ENCODE measurements around the gene PPFIA3. TPM values are rescaled to one million over a fixed set of nuclear protein-coding genes. Genes with fewer than 3 reads are reported as not detected.
A peak's percentile ranks its signal among the peaks of the same experiment; 100 is the strongest.
"Not testable (repeated sequence)": the region's sequence is repeated elsewhere in the genome, so short reads cannot be mapped to it uniquely, and the experiment has no call there.

The PPFIA3 gene
- polyA plus RNA-seq, 6 donors from 2014 or later, result 0.23 to 0.26 TPM; not detected in 4

DNA sequence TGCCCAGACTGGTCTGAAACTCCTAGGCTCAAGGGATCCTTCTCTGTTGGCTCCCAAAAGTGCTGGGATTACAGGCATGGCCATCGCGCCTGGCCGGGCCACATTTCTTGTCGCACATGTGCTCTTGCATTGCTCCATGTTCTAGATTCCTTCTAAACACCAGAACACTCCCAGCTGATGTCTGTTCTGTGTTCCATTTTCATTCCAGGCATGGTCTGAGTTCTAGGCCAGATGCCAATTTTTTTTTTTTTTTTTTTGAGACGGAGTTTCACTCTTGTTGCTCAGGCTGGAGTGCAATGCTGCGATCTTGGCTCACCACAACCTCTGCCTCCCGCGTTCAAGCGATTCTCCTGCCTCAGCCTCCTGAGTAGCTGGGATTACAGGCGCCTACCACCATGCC, 2.5 kb downstream of the PPFIA3 start:
- H3K4me3 Mint-ChIP-seq, result peak overlapping the region in 1 of 8 donors; percentile 55
- peaks cover 8 to 10% (median 8%) of the 10 kb centered on the region in 3 donors for H3K27me3 Mint-ChIP-seq
- not testable (repeated sequence) for H3K9me3 Mint-ChIP-seq; DNase-seq; H3K27ac Mint-ChIP-seq; ATAC-seq (ENCODE audit: low read depth in 2 of 2); H3K36me3 Mint-ChIP-seq
- peaks cover 23 to 26% (median 25%) of the 10 kb centered on the region in 3 donors for H3K4me1 Mint-ChIP-seq

- Mint-ChIP-seq H3K27me3 (peaks cover 8 to 12% (median 10%) of the 10 kb centered on the region in 3 donors), H3K4me1 (peaks cover 15 to 18% (median 17%) of the 10 kb centered on the region in 3 donors), H3K4me3 (peak overlapping the region in 1 of 8 donors; percentile 21)
- H3K9me3 Mint-ChIP-seq; ATAC-seq (ENCODE audit: low read depth in 2 of 2); H3K36me3 Mint-ChIP-seq; DNase-seq; H3K27ac Mint-ChIP-seq: not testable (repeated sequence)
These were observed 3.9 kb downstream of the PPFIA3 start for GRCh38 chr19:49123285-49123684.

- ATAC-seq (ENCODE audit: low read depth in 2 of 2), result no peak
- H3K36me3 Mint-ChIP-seq, result no peaks in the 10 kb centered on the region
- peaks cover 21 to 28% (median 25%) of the 10 kb centered on the region in 3 donors for H3K4me1 Mint-ChIP-seq
- DNase-seq, result no peak
- peaks cover 8 to 25% (median 12%) of the 10 kb centered on the region in 3 donors for H3K27me3 Mint-ChIP-seq
- H3K27ac Mint-ChIP-seq, result no peak overlapping the region
- H3K9me3 Mint-ChIP-seq, result peaks cover 0 to 7% (median 0%) of the 10 kb centered on the region in 7 donors
- H3K4me3 Mint-ChIP-seq, result peak overlapping the region in 2 of 8 donors; percentile 57 to 69
These were observed 5.8 kb downstream of the PPFIA3 start for GRCh38 chr19:49125025-49125731.

GRCh38 chr19:49126575-49126974, 7.2 kb downstream of the PPFIA3 start:
- Mint-ChIP-seq H3K4me1 (peaks cover 13 to 18% (median 18%) of the 10 kb centered on the region in 3 donors), H3K36me3 (no peaks in the 10 kb centered on the region), H3K27me3 (peaks cover 4 to 15% (median 4%) of the 10 kb centered on the region in 3 donors), H3K4me3 (peak overlapping the region in 4 of 8 donors; percentile 1 to 51 (median 20)), H3K9me3 (peaks cover 0 to 7% (median 0%) of the 10 kb centered on the region in 7 donors), H3K27ac (peak overlapping the region in 1 of 6 donors; percentile 54)
- ATAC-seq (ENCODE audit: low read depth in 2 of 2), result no peak
- DNase-seq, result no peak

DNA sequence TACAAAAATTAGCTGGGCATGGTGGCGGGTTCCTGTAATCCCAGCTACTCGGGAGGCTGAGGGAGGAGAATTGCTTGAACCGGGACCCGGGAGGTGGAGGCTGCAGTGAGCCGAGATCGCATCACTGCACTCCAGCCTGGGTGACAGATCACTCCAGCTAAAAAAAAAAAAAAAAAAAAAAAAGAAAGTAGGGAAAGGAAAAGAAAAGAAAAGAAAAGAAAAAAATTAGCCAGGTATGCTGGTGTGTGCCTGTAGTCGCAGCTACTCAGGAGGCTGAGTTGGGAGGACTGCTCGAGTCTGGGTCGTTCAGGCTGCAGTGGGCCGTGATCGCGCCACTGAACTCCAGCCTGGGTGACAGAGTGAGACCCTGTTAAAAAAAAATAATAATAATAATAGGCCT, 7.9 kb downstream of the PPFIA3 start:
- peak overlapping the region in 5 of 8 donors; percentile 30 to 87 (median 33) for H3K4me3 Mint-ChIP-seq
- not testable (repeated sequence) for DNase-seq; H3K36me3 Mint-ChIP-seq; ATAC-seq (ENCODE audit: low read depth in 2 of 2); H3K27ac Mint-ChIP-seq; H3K9me3 Mint-ChIP-seq
- peaks cover 3 to 15% (median 4%) of the 10 kb centered on the region in 3 donors for H3K27me3 Mint-ChIP-seq
- peaks cover 13 to 18% (median 18%) of the 10 kb centered on the region in 3 donors for H3K4me1 Mint-ChIP-seq

GRCh38 chr19:49127674-49128544, 8.6 kb downstream of the PPFIA3 start:
- peaks cover 0 to 15% (median 9%) of the 10 kb centered on the region in 3 donors for H3K27me3 Mint-ChIP-seq
- peaks cover 0 to 8% (median 0%) of the 10 kb centered on the region in 7 donors for H3K9me3 Mint-ChIP-seq
- H3K36me3 Mint-ChIP-seq, result no peaks in the 10 kb centered on the region
- peaks cover 17 to 21% (median 18%) of the 10 kb centered on the region in 3 donors for H3K4me1 Mint-ChIP-seq
- peak; percentile 90 for DNase-seq
- H3K27ac Mint-ChIP-seq, result peak overlapping the region; percentile 17 to 94 (median 88)
- peak overlapping the region; percentile 75 to 92 (median 88) for H3K4me3 Mint-ChIP-seq
- ATAC-seq (ENCODE audit: low read depth in 2 of 2), result peak; percentile 89 to 90

DNA sequence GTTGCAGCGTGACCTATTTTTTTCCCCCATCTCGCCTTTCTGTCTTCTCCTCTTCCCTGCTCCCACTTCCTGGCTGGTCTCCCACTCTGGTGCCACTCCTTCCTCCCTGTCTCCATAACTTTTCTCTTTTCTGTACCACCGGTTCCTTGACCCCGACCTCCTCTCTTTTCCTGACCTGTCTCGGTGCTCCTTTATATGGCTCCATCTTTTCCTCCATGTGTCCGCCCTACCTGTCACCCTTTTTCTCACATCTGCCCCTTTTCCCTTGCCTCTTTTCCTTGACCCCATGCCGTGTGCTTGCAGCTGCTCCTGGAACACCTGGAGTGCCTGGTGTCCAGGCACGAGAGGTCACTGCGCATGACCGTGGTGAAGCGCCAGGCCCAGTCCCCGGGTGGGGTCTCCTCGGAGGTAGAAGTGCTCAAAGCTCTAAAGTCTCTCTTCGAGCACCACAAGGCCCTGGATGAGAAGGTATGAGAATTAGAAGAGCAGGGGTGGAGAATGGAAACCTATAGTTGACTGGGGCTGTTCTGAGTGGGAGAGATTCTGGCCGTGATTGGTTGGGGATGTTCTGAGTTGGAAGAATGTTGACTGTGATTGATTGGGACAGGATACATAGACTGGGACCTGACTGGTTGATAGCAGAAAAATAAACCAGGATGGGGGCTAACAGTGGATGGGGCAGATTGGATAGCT, 9.3 kb downstream of the PPFIA3 start:
- H3K4me3 Mint-ChIP-seq, result peak overlapping the region in 7 of 8 donors; percentile 72 to 91 (median 87)
- no peak for ATAC-seq (ENCODE audit: low read depth in 2 of 2)
- DNase-seq, result no peak
- H3K36me3 Mint-ChIP-seq, result no peaks in the 10 kb centered on the region
- peaks cover 21 to 29% (median 23%) of the 10 kb centered on the region in 3 donors for H3K4me1 Mint-ChIP-seq
- H3K27ac Mint-ChIP-seq, result peak overlapping the region in 4 of 6 donors; percentile 17 to 94 (median 80)
- peaks cover 0 to 8% (median 0%) of the 10 kb centered on the region in 7 donors for H3K9me3 Mint-ChIP-seq
- peaks cover 0 to 20% (median 17%) of the 10 kb centered on the region in 3 donors for H3K27me3 Mint-ChIP-seq

- peaks cover 0 to 25% (median 22%) of the 10 kb centered on the region in 3 donors for H3K27me3 Mint-ChIP-seq
- no peak for ATAC-seq (ENCODE audit: low read depth in 2 of 2)
- H3K4me3 Mint-ChIP-seq, result peak overlapping the region in 5 of 8 donors; percentile 3 to 91 (median 79)
- H3K4me1 Mint-ChIP-seq, result peaks cover 23 to 33% (median 28%) of the 10 kb centered on the region in 3 donors
- H3K27ac Mint-ChIP-seq, result peak overlapping the region in 1 of 6 donors; percentile 73
- H3K36me3 Mint-ChIP-seq, result no peaks in the 10 kb centered on the region
- no peak for DNase-seq
- peaks cover 0 to 8% (median 0%) of the 10 kb centered on the region in 7 donors for H3K9me3 Mint-ChIP-seq
These were observed 9.9 kb downstream of the PPFIA3 start for GRCh38 chr19:49129238-49129583.

DNA sequence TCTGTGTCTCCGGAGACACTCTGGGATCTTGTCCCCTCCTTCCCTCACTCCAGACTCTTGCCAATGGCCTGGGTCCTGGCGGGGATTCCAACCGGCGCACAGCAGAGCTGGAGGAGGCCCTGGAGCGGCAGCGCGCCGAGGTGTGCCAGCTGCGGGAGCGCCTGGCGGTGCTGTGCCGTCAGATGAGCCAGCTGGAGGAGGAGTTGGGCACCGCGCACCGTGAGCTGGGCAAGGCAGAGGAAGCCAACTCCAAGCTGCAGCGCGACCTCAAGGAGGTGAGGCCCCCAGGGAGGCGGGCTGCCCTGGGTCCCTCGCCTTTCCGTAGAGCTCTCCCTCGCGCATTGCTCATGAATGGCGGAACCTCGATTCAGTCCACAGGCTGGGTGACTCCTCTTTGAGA, 11.0 kb downstream of the PPFIA3 start:
- H3K4me3 Mint-ChIP-seq, result peak overlapping the region in 1 of 8 donors; percentile 33
- DNase-seq (no peak), ATAC-seq (ENCODE audit: low read depth in 2 of 2) (no peak)
- H3K36me3 Mint-ChIP-seq, result no peaks in the 10 kb centered on the region
- H3K27ac Mint-ChIP-seq, result no peak overlapping the region
- H3K9me3 Mint-ChIP-seq, result peaks cover 0 to 8% (median 0%) of the 10 kb centered on the region in 7 donors
- peaks cover 0 to 32% (median 32%) of the 10 kb centered on the region in 3 donors for H3K27me3 Mint-ChIP-seq
- H3K4me1 Mint-ChIP-seq, result peaks cover 27 to 33% (median 30%) of the 10 kb centered on the region in 3 donors

GRCh38 chr19:49132974-49133609, 13.7 kb downstream of the PPFIA3 start:
- Mint-ChIP-seq H3K27me3 (peaks cover 11 to 54% (median 53%) of the 10 kb centered on the region in 3 donors), H3K4me3 (peak overlapping the region in 7 of 8 donors; percentile 24 to 78 (median 55)), H3K4me1 (peaks cover 29 to 34% (median 32%) of the 10 kb centered on the region in 3 donors), H3K9me3 (peaks cover 0 to 8% (median 0%) of the 10 kb centered on the region in 7 donors), H3K36me3 (peaks cover 0 to 12% of the 10 kb centered on the region in 2 donors), H3K27ac (peak overlapping the region in 1 of 6 donors; percentile 36)
- peak; percentile 29 to 37 for ATAC-seq (ENCODE audit: low read depth in 2 of 2)
- no peak for DNase-seq

- Mint-ChIP-seq H3K27me3 (peaks cover 11 to 51% (median 51%) of the 10 kb centered on the region in 3 donors), H3K4me1 (peaks cover 22 to 26% (median 24%) of the 10 kb centered on the region in 3 donors), H3K36me3 (peaks cover 0 to 12% of the 10 kb centered on the region in 2 donors), H3K4me3 (peak overlapping the region; percentile 32 to 78 (median 54)), H3K27ac (no peak overlapping the region), H3K9me3 (peaks cover 0 to 4% (median 0%) of the 10 kb centered on the region in 7 donors)
- DNase-seq (no peak), ATAC-seq (ENCODE audit: low read depth in 2 of 2) (peak; percentile 59 to 68)
These were observed 14.5 kb downstream of the PPFIA3 start for GRCh38 chr19:49133621-49134454.

All from naive B cell (primary cell).